ENCODE measurements around the gene RGS3. TPM values are rescaled to one million over a fixed set of nuclear protein-coding genes. Genes with fewer than 3 reads are reported as not detected.

Gene RGS3
- total RNA-seq, 2 donors from 2014 or later = 112 to 184 TPM

DNA sequence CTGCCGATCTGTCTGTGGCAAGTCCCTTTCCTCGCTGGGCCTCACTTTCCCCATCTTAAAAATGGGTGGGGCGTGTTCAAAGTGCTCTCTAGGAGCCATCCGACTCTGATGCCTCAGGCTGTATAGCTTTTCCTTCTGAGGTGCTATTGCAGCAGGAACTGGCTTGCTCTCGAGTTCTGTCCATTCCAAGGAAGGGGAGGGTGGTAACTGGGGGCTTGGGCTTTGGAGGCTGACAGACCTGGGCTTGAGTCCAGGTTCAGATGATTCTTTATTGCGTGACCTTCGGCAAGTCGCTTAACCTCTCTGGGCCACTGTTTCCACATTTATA lies 139.5 kb downstream of the RGS3 start:
- Histone ChIP-seq H3K4me1 (peaks cover 0 to 54% of the 10 kb centered on the region in 2 donors), H3K27ac (peak overlapping the region in 1 of 2 donors; percentile 55), H3K4me3 (no peak overlapping the region), H3K9me3 (no peaks in the 10 kb centered on the region), H3K36me3 (peaks cover 5% of the 10 kb centered on the region), H3K27me3 (no peaks in the 10 kb centered on the region)
- TF ChIP-seq, protein P1, sequence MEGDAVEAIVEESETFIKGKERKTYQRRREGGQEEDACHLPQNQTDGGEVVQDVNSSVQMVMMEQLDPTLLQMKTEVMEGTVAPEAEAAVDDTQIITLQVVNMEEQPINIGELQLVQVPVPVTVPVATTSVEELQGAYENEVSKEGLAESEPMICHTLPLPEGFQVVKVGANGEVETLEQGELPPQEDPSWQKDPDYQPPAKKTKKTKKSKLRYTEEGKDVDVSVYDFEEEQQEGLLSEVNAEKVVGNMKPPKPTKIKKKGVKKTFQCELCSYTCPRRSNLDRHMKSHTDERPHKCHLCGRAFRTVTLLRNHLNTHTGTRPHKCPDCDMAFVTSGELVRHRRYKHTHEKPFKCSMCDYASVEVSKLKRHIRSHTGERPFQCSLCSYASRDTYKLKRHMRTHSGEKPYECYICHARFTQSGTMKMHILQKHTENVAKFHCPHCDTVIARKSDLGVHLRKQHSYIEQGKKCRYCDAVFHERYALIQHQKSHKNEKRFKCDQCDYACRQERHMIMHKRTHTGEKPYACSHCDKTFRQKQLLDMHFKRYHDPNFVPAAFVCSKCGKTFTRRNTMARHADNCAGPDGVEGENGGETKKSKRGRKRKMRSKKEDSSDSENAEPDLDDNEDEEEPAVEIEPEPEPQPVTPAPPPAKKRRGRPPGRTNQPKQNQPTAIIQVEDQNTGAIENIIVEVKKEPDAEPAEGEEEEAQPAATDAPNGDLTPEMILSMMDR (IDR thresholded peaks at IDR 0.05) = no peak
- no peak for DNase-seq (ENCODE audit: low spot score)

DNA sequence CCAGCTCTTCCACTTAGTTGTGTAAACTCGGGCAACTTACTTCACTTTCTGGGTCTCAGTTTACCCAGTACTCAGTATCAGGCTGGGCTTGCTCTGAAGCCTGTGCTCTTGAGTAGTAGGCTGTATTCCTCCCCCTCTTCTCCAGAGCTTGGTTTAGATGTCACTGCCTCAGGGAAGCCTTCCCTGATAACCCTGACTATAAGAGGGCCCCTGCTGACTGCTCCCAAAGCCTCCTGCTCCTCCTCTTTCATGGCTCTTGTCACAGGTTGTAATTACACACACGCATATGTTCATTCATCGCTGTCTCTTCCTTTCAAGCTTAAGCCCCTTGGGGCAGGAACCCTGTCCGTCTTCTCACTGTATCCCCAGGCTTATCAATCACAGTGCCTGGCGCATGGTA lies 140.2 kb downstream of the RGS3 start:
- DNase-seq (ENCODE audit: low spot score) = no peak
- no peaks in the 10 kb centered on the region for H3K27me3 ChIP-seq
- H3K9me3 ChIP-seq = no peaks in the 10 kb centered on the region
- H3K27ac ChIP-seq = no peak overlapping the region
- H3K4me3 ChIP-seq = no peak overlapping the region
- no peaks in the 10 kb centered on the region for H3K36me3 ChIP-seq
- H3K4me1 ChIP-seq = peaks cover 0 to 47% of the 10 kb centered on the region in 2 donors
- TF ChIP-seq, protein P1 (IDR thresholded peaks at IDR 0.05) = no peak

DNA sequence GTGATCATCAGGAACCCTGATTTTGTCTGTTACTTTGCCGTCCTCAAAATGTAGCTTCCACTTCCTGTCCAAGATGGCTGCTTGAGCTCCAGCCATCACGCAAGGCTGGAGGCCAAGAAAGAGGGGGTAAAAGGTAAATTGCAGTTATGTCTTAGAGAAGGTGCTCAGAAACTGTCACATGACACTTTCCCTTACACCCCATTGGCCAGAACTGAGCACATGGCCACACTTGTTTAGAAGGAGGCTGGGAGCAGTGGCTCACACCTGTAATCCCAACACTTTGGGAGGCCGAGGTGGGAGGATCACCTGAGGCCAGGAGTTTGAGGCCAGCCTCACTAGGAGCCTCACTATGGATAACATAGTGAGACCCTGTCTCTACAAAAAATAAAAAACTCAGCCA lies 140.9 kb downstream of the RGS3 start:
- DNase-seq (ENCODE audit: low spot score) = no peak
- Histone ChIP-seq H3K27me3 (no peaks in the 10 kb centered on the region), H3K9me3 (no peaks in the 10 kb centered on the region), H3K36me3 (no peaks in the 10 kb centered on the region), H3K4me1 (peaks cover 0 to 45% of the 10 kb centered on the region in 2 donors), H3K27ac (no peak overlapping the region), H3K4me3 (no peak overlapping the region)
- TF ChIP-seq, protein P1 (IDR thresholded peaks at IDR 0.05) = no peak

DNA sequence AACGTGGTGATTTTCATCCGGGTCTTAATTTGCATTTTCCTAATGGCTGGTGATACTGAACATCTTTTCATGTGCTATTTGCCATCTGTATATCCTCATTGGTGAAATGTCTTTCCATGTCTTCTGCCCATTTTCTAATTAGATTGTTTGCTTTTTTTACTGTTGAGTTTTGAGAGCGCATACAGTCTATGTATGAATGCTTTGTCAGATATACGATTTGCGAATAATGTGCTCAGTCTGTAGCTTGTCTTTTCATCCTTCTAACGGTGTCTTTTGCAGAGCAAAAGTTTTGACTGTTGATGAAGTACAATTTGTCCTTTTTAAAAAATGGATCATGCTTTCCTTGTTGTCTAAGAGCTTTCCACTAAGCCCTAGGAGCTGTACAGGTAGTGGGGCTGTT lies 143.0 kb downstream of the RGS3 start:
- Histone ChIP-seq H3K9me3 (no peaks in the 10 kb centered on the region), H3K27ac (no peak overlapping the region), H3K36me3 (no peaks in the 10 kb centered on the region), H3K4me1 (peaks cover 0 to 38% of the 10 kb centered on the region in 2 donors), H3K27me3 (no peaks in the 10 kb centered on the region), H3K4me3 (no peak overlapping the region)
- no peak for DNase-seq (ENCODE audit: low spot score)
- TF ChIP-seq, protein P1 (IDR thresholded peaks at IDR 0.05) = no peak

DNA sequence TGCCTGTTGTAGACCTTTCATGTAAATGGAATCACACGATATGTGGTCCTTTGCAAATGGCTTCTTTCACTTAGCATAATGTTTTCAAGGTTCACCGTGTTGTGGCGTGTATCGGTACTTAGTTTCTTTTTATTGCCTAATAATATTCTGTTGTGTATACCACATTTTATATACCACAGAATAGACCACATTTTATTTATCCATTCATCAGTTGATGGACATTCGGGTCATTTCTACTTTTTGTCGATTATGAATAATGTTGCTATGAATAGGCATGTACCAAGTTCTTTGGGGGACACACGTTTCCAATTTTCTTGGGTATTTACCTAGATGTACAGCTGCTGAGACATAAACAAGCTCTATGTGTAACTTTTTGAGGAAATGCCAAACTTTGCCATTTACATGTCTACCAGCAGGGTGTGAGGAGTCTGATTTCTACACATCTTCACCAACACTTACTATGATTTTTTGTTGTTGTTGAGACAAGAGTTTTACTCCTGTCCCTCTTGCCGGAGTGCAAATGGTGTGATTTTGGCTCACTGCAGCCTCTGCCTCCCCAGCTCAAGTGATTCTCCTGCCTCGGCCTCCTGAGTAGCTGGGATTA lies 144.7 kb downstream of the RGS3 start:
- Histone ChIP-seq H3K27me3 (no peaks in the 10 kb centered on the region), H3K36me3 (no peaks in the 10 kb centered on the region), H3K4me1 (peaks cover 0 to 21% of the 10 kb centered on the region in 2 donors), H3K27ac (peak overlapping the region in 1 of 2 donors; percentile 15), H3K4me3 (no peak overlapping the region), H3K9me3 (no peaks in the 10 kb centered on the region)
- TF ChIP-seq, protein P1 (IDR thresholded peaks at IDR 0.05) = no peak
- no peak for DNase-seq (ENCODE audit: low spot score)
